SK-N-SH treated with all-trans-retinoic acid at 6 μM for 48 hours (cell line): ENCODE data around the gene SUGP2.

Source experiments
- ISL1 ChIP-seq: fragments of 250-450 bp; sonication (Bioruptor Pico); IDR thresholded peaks from 2 replicates; pipeline ENCODE4 v2.1.2; 2022; ENCODE audit warnings: mild to moderate bottlenecking, moderate library complexity
- ZFP3 ChIP-seq: fragments of 250-450 bp; sonication (Bioruptor Pico); IDR thresholded peaks from 2 replicates; pipeline ENCODE4 v1.5.0; 2020; ENCODE audit warnings: mild to moderate bottlenecking, moderate library complexity
- ZNF8 ChIP-seq: fragments of 450-650 bp; formaldehyde crosslinking; IDR thresholded peaks from 2 replicates; pipeline ENCODE4 v1.5.0; 2020; ENCODE audit warnings: mild to moderate bottlenecking, moderate library complexity
- TF ChIP-seq, protein P1 (sequence below): fragments of 250-450 bp; sonication (Bioruptor Pico); IDR thresholded peaks from 2 replicates; pipeline ENCODE4 v1.8.0; 2020; ENCODE audit warnings: mild to moderate bottlenecking, moderate library complexity, borderline replicate concordance
- TF ChIP-seq, protein P2 (sequence below): fragments of 250-450 bp; sonication (Bioruptor Pico); IDR thresholded peaks from 2 replicates; pipeline ENCODE4 v1.8.0; 2021; ENCODE audit warnings: low read depth, mild to moderate bottlenecking, moderate library complexity, borderline replicate concordance

- TF ChIP-seq ZFP3 (CRISPR knock-in tag) (no peak), ISL1 (CRISPR knock-in tag) (no peak), ZNF8 (no peak)
- TF ChIP-seq, protein P1, sequence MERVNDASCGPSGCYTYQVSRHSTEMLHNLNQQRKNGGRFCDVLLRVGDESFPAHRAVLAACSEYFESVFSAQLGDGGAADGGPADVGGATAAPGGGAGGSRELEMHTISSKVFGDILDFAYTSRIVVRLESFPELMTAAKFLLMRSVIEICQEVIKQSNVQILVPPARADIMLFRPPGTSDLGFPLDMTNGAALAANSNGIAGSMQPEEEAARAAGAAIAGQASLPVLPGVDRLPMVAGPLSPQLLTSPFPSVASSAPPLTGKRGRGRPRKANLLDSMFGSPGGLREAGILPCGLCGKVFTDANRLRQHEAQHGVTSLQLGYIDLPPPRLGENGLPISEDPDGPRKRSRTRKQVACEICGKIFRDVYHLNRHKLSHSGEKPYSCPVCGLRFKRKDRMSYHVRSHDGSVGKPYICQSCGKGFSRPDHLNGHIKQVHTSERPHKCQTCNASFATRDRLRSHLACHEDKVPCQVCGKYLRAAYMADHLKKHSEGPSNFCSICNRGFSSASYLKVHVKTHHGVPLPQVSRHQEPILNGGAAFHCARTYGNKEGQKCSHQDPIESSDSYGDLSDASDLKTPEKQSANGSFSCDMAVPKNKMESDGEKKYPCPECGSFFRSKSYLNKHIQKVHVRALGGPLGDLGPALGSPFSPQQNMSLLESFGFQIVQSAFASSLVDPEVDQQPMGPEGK, result no peak
- TF ChIP-seq, protein P2, sequence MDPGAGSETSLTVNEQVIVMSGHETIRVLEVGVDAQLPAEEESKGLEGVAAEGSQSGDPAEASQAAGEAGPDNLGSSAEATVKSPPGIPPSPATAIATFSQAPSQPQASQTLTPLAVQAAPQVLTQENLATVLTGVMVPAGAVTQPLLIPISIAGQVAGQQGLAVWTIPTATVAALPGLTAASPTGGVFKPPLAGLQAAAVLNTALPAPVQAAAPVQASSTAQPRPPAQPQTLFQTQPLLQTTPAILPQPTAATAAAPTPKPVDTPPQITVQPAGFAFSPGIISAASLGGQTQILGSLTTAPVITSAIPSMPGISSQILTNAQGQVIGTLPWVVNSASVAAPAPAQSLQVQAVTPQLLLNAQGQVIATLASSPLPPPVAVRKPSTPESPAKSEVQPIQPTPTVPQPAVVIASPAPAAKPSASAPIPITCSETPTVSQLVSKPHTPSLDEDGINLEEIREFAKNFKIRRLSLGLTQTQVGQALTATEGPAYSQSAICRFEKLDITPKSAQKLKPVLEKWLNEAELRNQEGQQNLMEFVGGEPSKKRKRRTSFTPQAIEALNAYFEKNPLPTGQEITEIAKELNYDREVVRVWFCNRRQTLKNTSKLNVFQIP (CRISPR knock-in tag), result no peak
These were observed 22.4 kb upstream of the SUGP2 start for GRCh38 chr19:19055701-19056100.
